Lower leg skin (tissue), 4 donors: ENCODE data around the gene DDRGK1. TPM values are rescaled to one million over a fixed set of nuclear protein-coding genes. Genes with fewer than 3 reads are reported as not detected.
A peak's percentile ranks its signal among the peaks of the same experiment; 100 is the strongest.

Experiments
- DNase-seq, 2 donors: peaks; one replicate each; pipeline ENCODE4 v3.0.0-alpha.2; 2019; ENCODE audit warnings: low spot score in 2 of 2
- H3K4me3 ChIP-seq: fragments of 200-600 bp; sonication (generic); 2 replicates; pipeline ENCODE4 v1.5.1; 2017; ENCODE audit warnings: mild to moderate bottlenecking, low read depth; ENCODE audit not compliant: poor library complexity, severe bottlenecking
- POLR2A ChIP-seq, 2 donors: fragments of 450-650 bp; IDR thresholded peaks; one replicate each; pipeline ENCODE4 v1.6.1; 2016 to 2017; ENCODE audit warnings: antibody characterized with exemption in 2 of 2, mild to moderate bottlenecking in 1 of 2, moderate library complexity in 1 of 2
- WGBS, 2 donors: methylation state at CpG; one replicate each; pipeline ENCODE4 v1.1.5; 2018; 5-methylcytosine and 5-hydroxymethylcytosine counted together
- intact Hi-C: fragments of 100-400 bp; cut with DNase I; formaldehyde crosslinking; loops from one replicate; pipeline ENCODE4 v1.15.0; 2023; ENCODE audit warnings: low total_unique reads
- total RNA-seq, 4 donors: library from RNA; depleted of rRNA; stranded (reverse); fragments of >200 nt; gene quantifications; one replicate each; pipeline ENCODE4 v1.1.0, GENCODE V29; 2016
- TF ChIP-seq, protein P1 (sequence below), 3 donors: fragments of 450-650 bp; IDR thresholded peaks; one replicate each; pipeline ENCODE4 v1.5.1; 2016; ENCODE audit warnings: antibody characterized with exemption in 3 of 3, mild to moderate bottlenecking in 3 of 3, moderate library complexity in 2 of 3

Gene DDRGK1
- total RNA-seq, 4 donors from 2014 or later = 53.6 to 109 (median 89.0) TPM

GRCh38 chr20:3177746-3178485, 26.6 kb downstream of the DDRGK1 start:
- TF ChIP-seq, protein P1, sequence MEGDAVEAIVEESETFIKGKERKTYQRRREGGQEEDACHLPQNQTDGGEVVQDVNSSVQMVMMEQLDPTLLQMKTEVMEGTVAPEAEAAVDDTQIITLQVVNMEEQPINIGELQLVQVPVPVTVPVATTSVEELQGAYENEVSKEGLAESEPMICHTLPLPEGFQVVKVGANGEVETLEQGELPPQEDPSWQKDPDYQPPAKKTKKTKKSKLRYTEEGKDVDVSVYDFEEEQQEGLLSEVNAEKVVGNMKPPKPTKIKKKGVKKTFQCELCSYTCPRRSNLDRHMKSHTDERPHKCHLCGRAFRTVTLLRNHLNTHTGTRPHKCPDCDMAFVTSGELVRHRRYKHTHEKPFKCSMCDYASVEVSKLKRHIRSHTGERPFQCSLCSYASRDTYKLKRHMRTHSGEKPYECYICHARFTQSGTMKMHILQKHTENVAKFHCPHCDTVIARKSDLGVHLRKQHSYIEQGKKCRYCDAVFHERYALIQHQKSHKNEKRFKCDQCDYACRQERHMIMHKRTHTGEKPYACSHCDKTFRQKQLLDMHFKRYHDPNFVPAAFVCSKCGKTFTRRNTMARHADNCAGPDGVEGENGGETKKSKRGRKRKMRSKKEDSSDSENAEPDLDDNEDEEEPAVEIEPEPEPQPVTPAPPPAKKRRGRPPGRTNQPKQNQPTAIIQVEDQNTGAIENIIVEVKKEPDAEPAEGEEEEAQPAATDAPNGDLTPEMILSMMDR (IDR thresholded peaks at IDR 0.05) = no peak
- no peak for TF ChIP-seq POLR2A (IDR thresholded peaks at IDR 0.05)
- no peak for DNase-seq
- intact Hi-C loops = no loop called here
- H3K4me3 ChIP-seq = no peak overlapping the region
- WGBS, 2 donors = 81 to 87% methylated on average over 8 of the region's 8 CpGs

- no peak for TF ChIP-seq POLR2A (IDR thresholded peaks at IDR 0.05)
- TF ChIP-seq, protein P1 (IDR thresholded peaks at IDR 0.05) = no peak
- intact Hi-C loops = no loop called here
- 43 to 54% methylated on average over 1 of the region's 1 CpG for WGBS, 2 donors
- H3K4me3 ChIP-seq = no peak overlapping the region
- DNase-seq = no peak
Measured at GRCh38 chr20:3175270-3175669, 29.2 kb downstream of the DDRGK1 start.

DNA sequence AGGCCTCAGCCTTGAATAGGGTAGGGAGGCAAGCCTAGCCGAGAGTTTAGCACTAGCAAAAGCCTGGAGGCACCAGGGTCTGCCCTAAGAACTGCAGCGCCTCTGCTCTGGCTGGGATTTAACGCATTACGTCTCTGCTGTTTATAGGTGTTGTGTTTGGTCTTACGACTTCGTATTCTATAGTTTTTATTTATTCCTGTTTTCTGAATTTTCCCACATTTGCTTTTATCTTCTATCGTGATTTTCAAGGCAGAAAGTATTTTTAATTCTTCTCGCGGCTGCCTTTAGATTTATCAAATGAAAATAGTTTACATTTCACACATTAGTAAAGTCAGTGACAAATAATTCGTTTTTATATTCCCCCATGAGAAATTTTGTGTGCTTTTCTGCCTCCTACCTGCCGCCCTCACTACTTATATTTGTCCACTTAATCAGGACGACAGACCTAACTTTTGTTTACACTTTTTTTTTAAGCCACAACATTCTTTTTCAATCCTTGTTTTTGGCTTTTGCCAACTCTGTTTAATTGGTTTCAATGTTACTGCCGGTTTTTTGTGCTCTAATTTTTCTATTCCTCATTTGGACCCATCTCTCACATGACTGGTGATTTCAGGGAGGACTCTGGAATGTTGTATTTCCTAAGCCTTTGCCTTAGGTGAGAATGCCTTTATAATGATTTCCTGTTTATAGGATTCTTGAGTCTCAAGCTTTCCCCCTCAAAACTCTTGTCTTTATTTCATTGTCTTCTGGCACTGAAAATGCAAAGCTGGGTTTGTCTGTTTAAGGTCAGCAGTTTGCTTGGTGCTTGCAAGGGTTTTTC, 29.8 kb downstream of the DDRGK1 start:
- 20 to 25% methylated on average over 12 to 13 of the region's 13 CpGs for WGBS, 2 donors
- no peak for TF ChIP-seq POLR2A (IDR thresholded peaks at IDR 0.05)
- TF ChIP-seq, protein P1 (IDR thresholded peaks at IDR 0.05) = no peak
- no peak for DNase-seq
- H3K4me3 ChIP-seq = peak overlapping the region; percentile 69
- intact Hi-C loops = no loop called here

GRCh38 chr20:3173610-3174441, 30.7 kb downstream of the DDRGK1 start:
- DNase-seq = peak; percentile 80 to 98
- intact Hi-C loops = no loop called here
- no peak for TF ChIP-seq POLR2A (IDR thresholded peaks at IDR 0.05)
- TF ChIP-seq, protein P1 (IDR thresholded peaks at IDR 0.05) = peak in 1 of 3 donors; percentile 6
- H3K4me3 ChIP-seq = peak overlapping the region; percentile 69
- WGBS, 2 donors = 0 to 1% methylated on average over 37 to 44 of the region's 84 CpGs

DNA sequence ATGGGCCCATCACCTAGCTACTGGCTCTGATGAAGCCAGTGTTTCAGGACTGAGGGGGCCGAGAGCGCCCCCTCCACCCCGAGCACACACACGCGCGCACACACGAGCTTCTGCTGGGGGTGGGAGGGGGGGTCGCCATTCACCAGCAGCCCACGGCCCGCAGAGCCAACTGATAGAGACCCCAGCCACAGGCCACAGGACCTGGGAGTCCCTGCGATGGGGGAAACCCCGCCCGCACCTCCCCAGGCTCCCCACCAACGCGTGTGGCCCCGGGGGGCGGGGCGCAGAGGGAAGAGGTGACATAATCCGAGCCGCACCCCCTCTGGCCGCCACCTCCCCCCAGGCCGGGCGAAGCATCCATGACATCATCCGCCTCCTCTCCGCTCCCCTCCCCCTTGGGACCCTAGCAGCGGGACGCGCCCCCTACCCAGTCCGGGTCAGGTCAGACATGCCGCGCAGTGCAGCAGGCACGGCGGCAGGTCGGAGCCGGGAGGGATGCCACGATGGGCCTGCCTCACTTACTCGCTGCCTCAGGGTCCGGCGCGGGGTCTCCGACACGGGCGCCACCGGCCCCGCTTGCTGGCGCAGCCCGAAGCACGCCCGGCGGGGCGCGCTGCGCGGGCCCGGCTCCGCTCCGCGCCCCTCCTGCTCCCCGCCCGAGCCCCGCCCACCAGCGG, 31.4 kb downstream of the DDRGK1 start, which contains the start of gene LZTS3:
Gene LZTS3, minus strand, starts transcription at position 617 of the 677 bp plus-strand sequence. CDS start 6,386 bp downstream, outside the sequence.
- TF ChIP-seq POLR2A (IDR thresholded peaks at IDR 0.05) = no peak
- TF ChIP-seq, protein P1 (IDR thresholded peaks at IDR 0.05) = no peak
- 1% methylated on average over 16 to 49 of the region's 62 CpGs for WGBS, 2 donors
- intact Hi-C loops = no loop called here
- peak; percentile 49 to 95 for DNase-seq
- peak within 1 kb of the TSS; percentile 69 for H3K4me3 ChIP-seq
